SK-N-MC (cell line): Measurements from ENCODE around the gene JAM2.

ENCODE experiments used
- EZH2 ChIP-seq: fragments of 200-600 bp; sonication (generic); IDR thresholded peaks from one replicate; pipeline ENCODE4 v1.6.1; 2017; ENCODE audit warnings: antibody characterized with exemption
- FOXP2 ChIP-seq: optimal IDR thresholded peaks from 2 replicates; pipeline ENCODE3; 2011; ENCODE audit warnings: mild to moderate bottlenecking, moderate library complexity; ENCODE audit not compliant: insufficient read depth; ENCODE audit errors: extremely low read length, control extremely low read depth
- POLR2AphosphoS5 ChIP-seq: IDR thresholded peaks from 2 replicates; pipeline ENCODE4 v1.6.1; 2012; ENCODE audit warnings: mild to moderate bottlenecking, low read depth, low read length, borderline replicate concordance

DNA sequence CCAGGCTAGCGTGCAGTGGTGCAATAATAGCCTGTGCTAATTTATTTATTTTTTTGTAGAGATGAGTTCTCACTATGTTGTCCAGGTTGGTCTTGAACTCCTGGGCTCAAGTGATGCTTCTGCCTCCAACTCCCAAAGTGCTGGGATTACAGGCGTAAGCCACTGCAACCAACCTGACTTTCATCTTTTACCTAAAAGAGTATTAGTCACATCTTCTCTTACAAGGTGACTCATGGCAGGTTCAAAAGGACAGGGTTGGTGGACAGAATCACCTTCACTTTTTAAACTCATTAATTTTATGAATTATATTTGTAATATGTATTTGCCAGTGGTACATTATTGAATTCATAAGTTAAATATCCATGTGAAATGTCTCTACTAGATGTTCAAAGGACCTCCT is 18.1 kb downstream of the JAM2 start:
- no peak for TF ChIP-seq POLR2AphosphoS5
- TF ChIP-seq EZH2: no peak
- TF ChIP-seq FOXP2: no peak
